Measurements from ENCODE around the gene STAB2.

STAB2 gene

GRCh38 chr12:103712216-103712615 is 125.1 kb downstream of the STAB2 start:
- no peak overlapping the region for H3K4me3 ChIP-seq (ENCODE audit: low read length)
- DNase-seq (ENCODE audit: low read depth), result no peak
- TF ChIP-seq, protein P1, sequence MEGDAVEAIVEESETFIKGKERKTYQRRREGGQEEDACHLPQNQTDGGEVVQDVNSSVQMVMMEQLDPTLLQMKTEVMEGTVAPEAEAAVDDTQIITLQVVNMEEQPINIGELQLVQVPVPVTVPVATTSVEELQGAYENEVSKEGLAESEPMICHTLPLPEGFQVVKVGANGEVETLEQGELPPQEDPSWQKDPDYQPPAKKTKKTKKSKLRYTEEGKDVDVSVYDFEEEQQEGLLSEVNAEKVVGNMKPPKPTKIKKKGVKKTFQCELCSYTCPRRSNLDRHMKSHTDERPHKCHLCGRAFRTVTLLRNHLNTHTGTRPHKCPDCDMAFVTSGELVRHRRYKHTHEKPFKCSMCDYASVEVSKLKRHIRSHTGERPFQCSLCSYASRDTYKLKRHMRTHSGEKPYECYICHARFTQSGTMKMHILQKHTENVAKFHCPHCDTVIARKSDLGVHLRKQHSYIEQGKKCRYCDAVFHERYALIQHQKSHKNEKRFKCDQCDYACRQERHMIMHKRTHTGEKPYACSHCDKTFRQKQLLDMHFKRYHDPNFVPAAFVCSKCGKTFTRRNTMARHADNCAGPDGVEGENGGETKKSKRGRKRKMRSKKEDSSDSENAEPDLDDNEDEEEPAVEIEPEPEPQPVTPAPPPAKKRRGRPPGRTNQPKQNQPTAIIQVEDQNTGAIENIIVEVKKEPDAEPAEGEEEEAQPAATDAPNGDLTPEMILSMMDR (conservative IDR thresholded peaks at IDR 0.05; ENCODE audit: low read length), result no peak

DNA sequence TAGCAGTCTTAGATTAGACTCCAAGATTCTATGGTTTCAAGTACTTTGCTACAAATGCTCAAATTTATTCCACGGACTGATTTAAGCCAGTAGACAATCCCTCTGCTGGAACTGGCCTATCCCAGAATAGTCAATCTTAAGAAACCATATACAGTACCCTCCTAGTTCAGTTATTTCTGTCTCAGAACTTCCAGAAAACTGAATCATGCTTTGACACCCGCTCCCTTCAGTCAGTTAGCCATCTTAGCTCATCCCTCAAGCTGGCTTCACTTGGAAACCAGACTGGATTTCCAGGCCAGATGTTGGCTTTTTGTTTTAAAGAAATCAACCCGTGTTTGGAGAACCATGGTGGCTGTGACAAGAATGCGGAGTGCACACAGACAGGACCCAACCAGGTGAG is 128.4 kb downstream of the STAB2 start:
- no peak overlapping the region for H3K4me3 ChIP-seq (ENCODE audit: low read length)
- no peak for DNase-seq (ENCODE audit: low read depth)
- TF ChIP-seq, protein P1 (conservative IDR thresholded peaks at IDR 0.05; ENCODE audit: low read length), result no peak

DNA sequence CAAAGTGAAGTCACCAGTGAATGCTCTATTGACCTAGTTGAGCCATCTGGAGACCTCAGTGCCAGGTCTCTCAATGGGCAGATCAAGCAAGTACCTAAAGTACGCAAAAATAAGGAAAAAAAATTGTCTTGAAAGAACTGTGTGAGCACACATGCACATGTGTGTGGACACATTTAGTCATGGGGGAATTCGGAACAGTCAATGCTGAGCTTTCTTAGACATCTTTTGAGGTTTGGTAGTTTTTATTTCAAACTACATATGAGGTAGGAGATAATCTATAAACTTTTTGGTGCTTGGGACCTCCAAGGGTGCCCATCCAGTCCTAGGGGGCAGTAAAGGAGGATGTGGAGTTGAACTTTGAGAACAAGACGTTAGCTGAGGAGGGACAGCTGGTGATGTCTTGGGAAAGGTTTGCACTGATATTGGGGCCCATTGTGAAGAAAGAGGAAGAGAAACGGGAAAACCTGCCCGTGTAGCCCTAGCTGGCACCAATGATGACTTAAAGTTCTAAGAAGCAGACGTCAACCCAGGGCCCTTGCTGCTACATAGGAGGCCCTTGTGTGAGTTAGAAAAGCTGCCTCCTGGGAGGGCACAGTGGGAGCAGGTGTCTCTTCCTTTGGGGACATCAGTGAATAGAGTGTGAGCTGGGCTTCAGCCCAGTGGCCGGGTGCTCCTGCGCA is 129.6 kb downstream of the STAB2 start:
- DNase-seq (ENCODE audit: low read depth), result no peak
- TF ChIP-seq, protein P1 (conservative IDR thresholded peaks at IDR 0.05; ENCODE audit: low read length), result no peak
- H3K4me3 ChIP-seq (ENCODE audit: low read length), result no peak overlapping the region

GRCh38 chr12:103725398-103725797 is 138.3 kb downstream of the STAB2 start:
- TF ChIP-seq, protein P1 (conservative IDR thresholded peaks at IDR 0.05; ENCODE audit: low read length), result no peak
- no peak overlapping the region for H3K4me3 ChIP-seq (ENCODE audit: low read length)
- DNase-seq (ENCODE audit: low read depth), result no peak

DNA sequence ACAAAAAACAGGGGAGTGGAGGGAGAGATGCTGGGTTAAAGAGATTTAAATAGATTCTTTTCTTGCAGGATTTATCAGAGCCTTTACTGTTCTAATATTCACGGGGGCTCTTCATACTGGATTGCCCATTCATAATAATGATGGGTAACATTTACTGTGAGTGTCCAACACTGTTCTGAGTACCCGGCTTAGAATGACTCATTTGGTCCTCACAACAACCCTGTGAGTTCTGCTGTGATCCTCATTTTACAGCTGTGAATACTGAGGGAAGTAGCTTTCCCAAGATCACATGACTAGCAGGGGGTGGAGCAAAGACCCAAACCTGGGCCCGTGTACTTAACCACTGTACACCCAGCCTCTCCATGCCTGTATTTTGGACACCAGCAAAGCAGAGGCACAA is 140.6 kb downstream of the STAB2 start:
- DNase-seq (ENCODE audit: low read depth), result no peak
- TF ChIP-seq, protein P1 (conservative IDR thresholded peaks at IDR 0.05; ENCODE audit: low read length), result no peak

DNA sequence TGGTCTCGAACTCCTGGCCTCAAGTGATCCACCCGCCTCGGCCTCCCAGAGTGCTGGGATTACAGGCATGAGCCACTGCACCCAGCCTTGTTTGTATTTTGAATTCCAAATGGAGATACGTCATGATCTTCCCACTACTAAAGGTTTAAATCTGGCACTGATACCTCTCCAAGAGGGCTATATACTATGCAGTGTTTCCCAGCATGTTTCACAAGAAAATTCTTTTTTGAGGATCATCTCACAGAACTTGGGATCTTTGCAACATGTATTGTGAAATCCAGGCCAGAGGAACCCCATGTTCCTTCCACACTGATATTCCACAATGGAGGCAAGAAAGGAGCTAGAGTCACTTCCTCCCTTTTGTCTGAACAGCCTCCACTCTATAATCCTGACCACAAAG is 141.2 kb downstream of the STAB2 start:
- TF ChIP-seq, protein P1 (conservative IDR thresholded peaks at IDR 0.05; ENCODE audit: low read length), result no peak
- DNase-seq (ENCODE audit: low read depth), result peak; percentile 73
- no peak overlapping the region for H3K4me3 ChIP-seq (ENCODE audit: low read length)

More for the DNA sequence above, 140.6 kb downstream of the STAB2 start:
- H3K4me3 ChIP-seq (ENCODE audit: low read length), result no peak overlapping the region

DNA sequence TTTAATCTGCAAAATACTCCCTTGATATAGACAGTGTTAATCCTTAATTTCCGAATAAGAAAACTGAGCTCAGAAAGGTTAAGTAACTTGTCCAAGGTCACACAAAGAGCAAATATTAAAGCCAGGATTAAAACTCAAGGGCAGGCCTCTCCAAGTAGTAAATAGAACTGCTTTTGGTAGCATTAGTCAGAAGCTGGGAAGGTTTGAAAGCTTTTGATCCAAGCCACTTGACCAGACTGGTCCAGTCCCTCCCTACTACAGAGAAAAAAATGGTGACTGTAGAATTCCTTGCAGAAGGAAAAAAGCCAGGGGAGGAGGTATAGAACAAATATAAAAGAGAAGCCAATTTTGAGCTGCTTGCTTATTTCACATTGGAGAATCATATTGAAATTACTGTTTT is 142.4 kb downstream of the STAB2 start:
- TF ChIP-seq, protein P1 (conservative IDR thresholded peaks at IDR 0.05; ENCODE audit: low read length), result no peak
- no peak for DNase-seq (ENCODE audit: low read depth)
- no peak overlapping the region for H3K4me3 ChIP-seq (ENCODE audit: low read length)
